Spleen (tissue), 7 donors: ENCODE results near the gene ZFYVE28.

Experiments used
- POLR2A ChIP-seq, 3 donors: fragments of 450-650 bp; IDR thresholded peaks; one replicate each; pipeline ENCODE4 v1.5.1; 2017; ENCODE audit warnings: antibody characterized with exemption in 3 of 3, mild to moderate bottlenecking in 1 of 3
- POLR2AphosphoS5 ChIP-seq, 3 donors: sonication (generic); formaldehyde crosslinking; IDR thresholded peaks; one replicate each; pipeline ENCODE4 v1.5.1; 2017; ENCODE audit warnings: antibody characterized with exemption in 3 of 3
- TF ChIP-seq, protein P1 (sequence below), 11 experiments: fragments of 200-600 bp in 7 of 11; fragments of 450-650 bp in 4 of 11; sonication (generic) in 4 of 11; IDR thresholded peaks in 8 of 11; conservative IDR thresholded peaks in 3 of 11; 1 replicate in 7 of 11; 2 replicates in 4 of 11; pipeline versions ENCODE4 v1.4.0 to v1.8.0; 2016 to 2021; ENCODE audit warnings: antibody characterized with exemption in 11 of 11, inconsistent platforms in 4 of 11, mild to moderate bottlenecking in 1 of 11
- donor health status: DM: no; HTN: no; CAD: no; lungs with moderate emphysema.
- donor health status: DM: no; HTN: no; CAD: no.
- donor health status: DM: no; HTN: no; CAD: no.

DNA sequence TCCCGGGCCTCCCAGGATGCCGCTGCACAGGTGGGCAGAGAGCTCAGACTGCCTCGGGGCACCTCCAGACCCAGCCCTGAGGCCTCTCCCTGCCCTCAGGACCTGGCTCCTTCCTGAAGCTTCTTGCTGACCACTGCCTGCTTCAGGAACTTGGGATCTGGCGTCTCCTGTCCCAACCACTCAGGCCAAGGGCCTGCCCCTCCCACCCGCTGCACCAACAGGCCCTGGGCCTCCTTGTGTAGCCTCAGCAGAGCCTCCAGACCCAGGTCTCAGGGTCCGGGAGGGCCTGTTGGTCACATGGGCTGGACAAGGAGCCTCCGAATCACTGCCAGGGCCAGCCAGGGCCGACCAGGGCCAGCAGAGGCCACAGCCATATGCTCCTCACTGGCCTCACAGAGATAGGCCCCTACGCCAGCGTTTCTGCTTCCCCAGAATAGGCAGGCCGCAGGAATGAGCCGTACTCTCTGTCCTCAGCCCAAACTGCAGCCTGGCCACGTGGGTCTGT, 159.4 kb downstream of the ZFYVE28 start:
- TF ChIP-seq, protein P1, sequence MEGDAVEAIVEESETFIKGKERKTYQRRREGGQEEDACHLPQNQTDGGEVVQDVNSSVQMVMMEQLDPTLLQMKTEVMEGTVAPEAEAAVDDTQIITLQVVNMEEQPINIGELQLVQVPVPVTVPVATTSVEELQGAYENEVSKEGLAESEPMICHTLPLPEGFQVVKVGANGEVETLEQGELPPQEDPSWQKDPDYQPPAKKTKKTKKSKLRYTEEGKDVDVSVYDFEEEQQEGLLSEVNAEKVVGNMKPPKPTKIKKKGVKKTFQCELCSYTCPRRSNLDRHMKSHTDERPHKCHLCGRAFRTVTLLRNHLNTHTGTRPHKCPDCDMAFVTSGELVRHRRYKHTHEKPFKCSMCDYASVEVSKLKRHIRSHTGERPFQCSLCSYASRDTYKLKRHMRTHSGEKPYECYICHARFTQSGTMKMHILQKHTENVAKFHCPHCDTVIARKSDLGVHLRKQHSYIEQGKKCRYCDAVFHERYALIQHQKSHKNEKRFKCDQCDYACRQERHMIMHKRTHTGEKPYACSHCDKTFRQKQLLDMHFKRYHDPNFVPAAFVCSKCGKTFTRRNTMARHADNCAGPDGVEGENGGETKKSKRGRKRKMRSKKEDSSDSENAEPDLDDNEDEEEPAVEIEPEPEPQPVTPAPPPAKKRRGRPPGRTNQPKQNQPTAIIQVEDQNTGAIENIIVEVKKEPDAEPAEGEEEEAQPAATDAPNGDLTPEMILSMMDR (IDR thresholded peaks at IDR 0.05 in 8 of 11, conservative IDR thresholded peaks at IDR 0.05 in 3 of 11): no peak
- no peak for TF ChIP-seq POLR2A (IDR thresholded peaks at IDR 0.05)
- TF ChIP-seq POLR2AphosphoS5 (IDR thresholded peaks at IDR 0.05): peak in 1 of 3 donors; percentile 4
